Stimulated activated CD4-positive, alpha-beta T cell treated with anti-CD3 and anti-CD28 coated beads, Interleukin-15, amount 100 ng/mL, for 1 hour (primary cell): Measurements from ENCODE around the gene SYT1.

Experiments used
- DNase-seq, 2 donors: peaks; one replicate each; pipeline ENCODE4 v3.0.0-alpha.2; 2020; ENCODE audit warnings: low read depth in 1 of 2, low spot score in 1 of 2

SYT1 gene

GRCh38 chr12:79127271-79127751 is 262.7 kb downstream of the SYT1 start:
- no peak for DNase-seq

- DNase-seq = no peak
Measured at GRCh38 chr12:79128956-79129355, 264.4 kb downstream of the SYT1 start.

DNA sequence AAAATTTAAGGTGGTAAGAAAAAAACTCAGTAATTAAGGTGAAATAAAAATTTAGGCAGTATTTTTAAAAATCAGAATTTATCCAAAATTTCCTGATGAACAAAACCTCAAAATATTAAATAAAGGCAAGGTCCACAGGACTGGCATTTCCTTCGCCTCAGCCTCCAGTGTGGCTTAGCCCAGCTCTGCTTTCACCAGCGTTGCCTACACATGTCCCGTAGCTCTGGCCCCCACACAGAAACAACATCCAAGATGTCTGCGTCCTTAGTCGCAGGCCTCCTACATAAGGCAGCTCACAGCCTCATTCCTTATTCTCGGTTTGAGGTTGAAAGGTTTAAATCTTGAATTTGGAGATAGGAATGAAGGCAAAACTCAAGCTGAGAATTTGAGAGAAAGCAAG is 274.3 kb downstream of the SYT1 start:
- no peak for DNase-seq

DNA sequence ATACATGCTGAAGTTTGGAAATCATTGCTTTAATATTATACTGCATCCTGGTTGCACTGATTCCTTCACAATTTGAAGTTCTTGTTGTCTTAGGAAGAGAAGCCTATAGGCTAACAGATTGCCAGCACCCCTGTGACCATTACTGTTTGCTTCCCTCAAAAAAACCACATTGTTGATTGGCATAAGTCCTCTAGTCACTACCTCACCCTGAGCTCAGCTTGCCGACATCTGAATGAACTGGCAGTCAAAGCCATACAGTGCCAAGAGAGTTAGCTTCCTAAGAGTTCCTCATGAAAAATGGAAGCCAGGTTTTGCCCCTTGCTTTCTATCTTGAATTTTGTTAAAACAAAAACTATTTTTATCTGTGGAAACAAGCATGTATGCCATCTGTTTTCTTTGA is 276.1 kb downstream of the SYT1 start:
- DNase-seq = no peak

- DNase-seq = no peak
Measured at GRCh38 chr12:79141776-79142175, 277.2 kb downstream of the SYT1 start.

GRCh38 chr12:79143803-79144202 is 279.2 kb downstream of the SYT1 start:
- no peak for DNase-seq

DNA sequence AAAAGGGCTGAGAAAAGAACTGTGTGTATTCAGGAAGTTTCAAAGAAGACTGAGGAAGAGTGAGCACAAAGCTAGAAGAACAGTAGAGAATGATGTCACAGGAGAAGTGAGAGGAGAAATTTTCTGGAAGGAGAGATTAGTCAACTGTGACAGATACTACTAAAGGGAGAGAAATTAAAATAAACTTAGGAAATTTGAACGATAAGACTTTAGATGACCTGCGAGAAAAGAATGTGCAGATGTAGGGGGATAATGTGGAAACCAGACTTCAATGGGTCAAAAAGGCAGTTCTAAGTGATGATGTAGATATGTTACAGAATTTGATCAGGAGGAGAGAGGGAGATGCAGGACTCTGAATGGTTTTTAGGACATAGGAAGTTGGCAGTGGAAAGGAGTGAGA is 287.4 kb downstream of the SYT1 start:
- DNase-seq = no peak

DNA sequence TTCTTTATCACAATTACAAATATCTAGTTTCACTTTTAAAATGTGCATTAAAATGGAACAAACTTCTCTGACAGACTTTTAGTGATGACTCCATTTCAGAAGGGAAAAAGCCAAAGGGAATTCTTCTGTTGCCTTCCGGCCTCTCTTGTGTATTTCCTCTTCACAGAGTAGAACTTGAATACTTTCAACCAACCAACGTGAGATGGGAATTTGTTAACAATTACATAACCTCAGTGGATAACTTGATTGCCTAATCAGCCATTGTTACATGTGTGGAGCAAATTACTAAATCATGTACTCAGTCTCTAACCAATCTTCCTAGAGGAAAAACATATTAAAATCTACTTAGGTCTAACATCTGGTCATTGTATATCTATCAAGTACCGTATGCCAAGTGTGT is 291.1 kb downstream of the SYT1 start:
- no peak for DNase-seq

DNA sequence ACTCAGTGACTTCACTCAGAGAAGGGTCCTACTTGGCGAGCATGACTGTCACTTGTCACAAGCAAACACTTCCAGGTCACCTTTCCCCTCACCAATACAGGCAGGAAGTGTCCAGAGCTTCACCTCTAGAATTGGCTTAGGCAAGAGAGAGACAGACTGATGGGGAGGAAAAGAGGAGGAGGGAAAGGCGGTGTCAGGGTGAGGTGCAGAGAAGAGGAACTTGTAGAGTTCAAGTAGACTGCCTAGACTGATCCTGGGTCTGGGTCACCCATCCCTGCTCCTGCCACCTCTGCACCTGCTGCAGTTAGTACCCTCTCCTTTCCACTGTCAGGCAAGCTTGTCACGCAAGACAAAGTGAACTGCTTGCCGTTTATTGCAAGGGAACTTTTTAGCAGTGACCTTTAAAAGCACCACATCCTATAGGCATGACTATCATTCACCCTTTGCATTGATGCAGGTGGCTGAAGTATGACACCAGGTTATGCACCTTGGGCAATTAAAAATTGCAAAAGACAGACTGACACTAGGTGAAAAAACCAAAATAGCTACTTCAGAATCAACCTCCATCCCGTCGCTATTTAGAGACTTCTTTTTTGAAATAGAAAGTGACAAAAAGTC is 292.4 kb downstream of the SYT1 start:
- DNase-seq = no peak

DNA sequence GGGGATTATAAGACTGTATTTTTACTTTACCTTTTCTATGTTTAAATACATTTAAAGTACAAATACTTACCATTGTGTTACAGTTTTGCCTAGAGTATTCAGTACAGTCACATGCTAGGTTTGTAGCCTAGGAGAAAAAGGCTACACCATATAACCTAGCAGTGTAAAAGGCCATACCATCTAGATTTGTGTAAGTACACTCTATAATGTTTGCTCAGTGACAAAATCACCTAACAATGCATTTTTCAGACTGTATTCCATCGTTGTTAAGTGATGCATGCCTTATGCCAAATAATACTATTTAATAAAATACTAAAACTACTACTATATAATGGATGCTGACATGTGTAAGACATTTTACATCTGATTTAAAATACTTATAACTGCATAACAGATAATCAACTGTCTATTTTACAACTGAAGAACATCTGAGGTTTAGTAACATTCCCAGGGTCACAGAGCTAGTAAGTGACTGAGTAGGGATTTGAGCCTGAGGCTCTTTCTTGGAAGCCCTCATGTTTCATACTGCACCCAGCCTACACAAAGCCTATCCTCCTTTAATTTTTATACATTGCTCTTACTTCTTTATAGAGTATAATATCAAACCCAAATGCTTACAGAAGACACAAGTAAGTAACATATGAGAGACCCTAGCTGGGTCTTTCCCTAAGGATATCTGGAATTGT is 296.8 kb downstream of the SYT1 start:
- no peak for DNase-seq

- no peak for DNase-seq
Measured at GRCh38 chr12:79162147-79162772, 297.7 kb downstream of the SYT1 start.

GRCh38 chr12:79162948-79163347 is 298.4 kb downstream of the SYT1 start:
- no peak for DNase-seq

DNA sequence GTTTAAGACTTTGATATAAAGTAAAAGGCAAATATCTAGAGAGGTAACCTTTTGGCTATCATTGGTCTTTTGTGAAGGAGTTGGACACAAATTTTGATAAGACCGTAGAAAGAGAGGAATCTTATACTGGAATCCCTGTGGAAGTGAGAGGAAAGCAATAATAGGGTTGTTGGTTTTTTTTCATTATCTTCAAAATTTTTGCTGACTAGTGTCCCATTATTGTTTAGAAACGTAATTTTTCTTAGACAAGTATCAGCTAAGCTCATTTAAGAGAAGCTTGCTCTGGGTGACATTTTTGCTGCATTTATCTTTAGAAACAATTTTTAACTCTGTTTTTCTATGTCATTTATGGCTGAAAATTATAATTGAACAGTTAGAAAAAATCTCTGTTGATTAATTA is 300.3 kb downstream of the SYT1 start:
- no peak for DNase-seq

DNA sequence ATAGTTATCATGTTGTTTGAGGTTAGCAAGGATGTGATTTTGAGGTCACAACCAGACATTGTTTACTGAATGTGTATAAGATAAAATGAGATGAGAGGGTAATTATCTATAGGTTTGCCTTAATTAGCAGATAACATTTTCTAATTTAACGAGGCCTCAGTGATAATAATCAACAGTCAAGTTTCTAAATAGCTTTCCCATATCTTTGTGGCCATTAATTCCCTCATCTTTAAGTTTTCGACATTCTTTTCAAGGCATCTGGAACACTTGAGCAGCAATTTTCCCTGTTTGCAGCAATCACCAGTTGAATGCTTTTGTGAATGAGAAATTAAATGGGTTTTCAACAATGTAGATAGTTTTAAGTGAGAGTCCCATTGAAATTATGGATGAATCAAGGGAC is 304.1 kb downstream of the SYT1 start:
- DNase-seq = no peak

- no peak for DNase-seq
Measured at GRCh38 chr12:79174626-79175025, 310.1 kb downstream of the SYT1 start.

- DNase-seq = no peak
Measured at GRCh38 chr12:79183003-79183402, 318.4 kb downstream of the SYT1 start.

- DNase-seq = no peak
Measured at GRCh38 chr12:79183926-79184325, 319.4 kb downstream of the SYT1 start.

DNA sequence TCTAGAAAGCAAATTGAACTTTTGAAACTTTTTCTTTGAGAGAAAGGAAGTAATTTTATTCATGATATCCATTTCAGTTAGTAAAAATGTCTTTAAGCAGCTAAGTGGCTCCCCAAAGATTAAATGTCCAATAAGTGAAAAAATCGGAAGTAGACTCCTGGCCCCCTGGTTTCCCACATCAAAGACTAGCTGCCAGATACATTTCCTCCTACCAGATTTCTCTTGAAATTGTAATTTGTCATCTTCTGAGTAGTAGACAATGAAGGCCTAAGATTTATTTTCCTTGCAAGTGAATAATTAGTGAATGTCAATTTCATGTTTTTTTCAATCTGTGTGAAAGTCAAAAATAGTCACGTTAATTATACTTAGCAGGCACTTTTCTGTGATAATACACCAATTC is 321.9 kb downstream of the SYT1 start:
- no peak for DNase-seq

DNA sequence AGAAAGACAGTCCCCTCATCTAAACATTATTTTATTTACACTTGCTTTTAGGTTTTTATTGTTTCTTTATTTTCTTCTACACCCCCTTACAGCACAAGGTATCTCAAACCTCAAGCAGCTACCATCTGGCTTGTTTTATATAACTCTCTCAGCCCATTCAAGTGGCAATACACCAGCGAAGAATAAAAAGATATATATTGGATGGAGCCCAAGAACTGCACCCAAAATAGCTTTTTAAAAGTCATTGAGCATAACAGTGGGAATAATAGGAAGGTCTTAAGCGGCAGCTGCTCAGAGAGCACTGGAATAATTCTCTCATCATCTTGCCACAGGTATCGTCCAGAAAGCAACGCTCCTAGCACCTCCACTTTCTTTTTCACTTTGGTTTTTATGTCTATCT is 322.5 kb downstream of the SYT1 start:
- no peak for DNase-seq

DNA sequence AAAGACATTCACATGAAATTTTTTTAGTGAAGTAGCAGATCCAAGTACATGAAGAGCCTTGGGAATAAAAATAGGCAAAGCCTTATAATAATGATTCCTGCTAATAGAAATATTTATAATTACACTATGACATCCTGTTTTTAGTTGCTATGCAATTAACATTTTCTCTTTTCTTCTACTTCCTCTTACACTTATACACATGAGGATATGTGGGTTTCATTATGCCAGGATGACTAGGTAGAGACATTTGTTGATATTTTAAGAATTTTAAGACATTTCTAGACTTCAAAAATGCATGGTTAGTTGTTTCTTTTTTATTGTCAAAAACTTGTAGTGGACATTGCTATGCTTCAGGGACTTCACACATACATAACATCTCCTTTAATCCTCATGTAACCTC is 326.8 kb downstream of the SYT1 start:
- DNase-seq = no peak

- DNase-seq = no peak
Measured at GRCh38 chr12:79194595-79194994, 330.0 kb downstream of the SYT1 start.

- no peak for DNase-seq
Measured at GRCh38 chr12:79199166-79199565, 334.6 kb downstream of the SYT1 start.

GRCh38 chr12:79200176-79200575 is 335.6 kb downstream of the SYT1 start:
- DNase-seq = no peak
